ENCODE measurements around the gene SLC1A1.

The SLC1A1 gene

DNA sequence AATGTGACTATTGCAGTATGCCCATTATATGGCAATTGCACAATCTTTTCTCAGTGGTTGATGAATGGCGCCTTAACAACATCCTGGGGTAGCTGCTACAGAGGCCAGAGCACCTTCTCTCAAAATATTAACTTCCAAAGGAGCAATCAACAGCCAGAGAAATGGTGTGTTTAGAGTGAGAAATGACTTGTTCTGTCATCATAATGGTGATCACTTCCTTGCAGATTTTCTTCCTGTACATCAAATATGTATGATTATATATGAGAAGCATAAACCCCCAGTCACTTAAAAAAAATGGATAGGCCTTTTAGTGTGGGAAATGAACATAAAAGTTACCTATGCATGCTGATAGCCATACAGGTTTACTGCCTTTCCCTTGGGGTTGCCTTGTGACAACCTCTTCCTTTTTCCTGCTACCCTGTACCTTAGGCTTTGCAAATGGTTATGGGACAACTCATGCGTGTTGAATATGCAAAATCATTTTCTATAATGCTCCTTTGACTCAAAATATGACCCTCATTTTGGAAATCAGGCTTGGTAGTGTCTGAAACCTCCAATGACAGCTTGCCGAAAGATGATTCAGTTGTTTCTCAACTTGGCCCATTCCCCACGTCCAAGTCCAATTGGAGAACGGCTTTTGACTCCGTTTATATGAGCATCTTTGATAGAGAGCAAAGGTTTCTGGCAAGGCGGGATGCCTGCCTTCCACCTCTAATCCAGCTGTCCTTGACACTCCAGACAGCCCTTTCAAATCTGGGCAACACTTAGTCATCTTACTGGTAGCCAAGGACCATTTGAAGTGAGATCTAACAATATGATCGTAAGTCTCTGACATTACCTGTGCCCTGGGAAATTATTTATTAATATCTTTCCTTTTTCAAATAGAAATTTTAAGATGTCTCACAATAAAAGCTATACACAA lies 69.3 kb downstream of the SLC1A1 start:
- H3K4me3 ChIP-seq (ENCODE audit: low read depth, low read length) = no peak overlapping the region
- DNase-seq (ENCODE audit: low read depth) = no peak
- in situ Hi-C loops (cut with HindIII; ENCODE audit: low sequenced_read_pairs) = no loop called here
- TF ChIP-seq, protein P1, sequence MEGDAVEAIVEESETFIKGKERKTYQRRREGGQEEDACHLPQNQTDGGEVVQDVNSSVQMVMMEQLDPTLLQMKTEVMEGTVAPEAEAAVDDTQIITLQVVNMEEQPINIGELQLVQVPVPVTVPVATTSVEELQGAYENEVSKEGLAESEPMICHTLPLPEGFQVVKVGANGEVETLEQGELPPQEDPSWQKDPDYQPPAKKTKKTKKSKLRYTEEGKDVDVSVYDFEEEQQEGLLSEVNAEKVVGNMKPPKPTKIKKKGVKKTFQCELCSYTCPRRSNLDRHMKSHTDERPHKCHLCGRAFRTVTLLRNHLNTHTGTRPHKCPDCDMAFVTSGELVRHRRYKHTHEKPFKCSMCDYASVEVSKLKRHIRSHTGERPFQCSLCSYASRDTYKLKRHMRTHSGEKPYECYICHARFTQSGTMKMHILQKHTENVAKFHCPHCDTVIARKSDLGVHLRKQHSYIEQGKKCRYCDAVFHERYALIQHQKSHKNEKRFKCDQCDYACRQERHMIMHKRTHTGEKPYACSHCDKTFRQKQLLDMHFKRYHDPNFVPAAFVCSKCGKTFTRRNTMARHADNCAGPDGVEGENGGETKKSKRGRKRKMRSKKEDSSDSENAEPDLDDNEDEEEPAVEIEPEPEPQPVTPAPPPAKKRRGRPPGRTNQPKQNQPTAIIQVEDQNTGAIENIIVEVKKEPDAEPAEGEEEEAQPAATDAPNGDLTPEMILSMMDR (IDR thresholded peaks at IDR 0.05; ENCODE audit: low read depth, low read length, missing control alignments) = no peak

DNA sequence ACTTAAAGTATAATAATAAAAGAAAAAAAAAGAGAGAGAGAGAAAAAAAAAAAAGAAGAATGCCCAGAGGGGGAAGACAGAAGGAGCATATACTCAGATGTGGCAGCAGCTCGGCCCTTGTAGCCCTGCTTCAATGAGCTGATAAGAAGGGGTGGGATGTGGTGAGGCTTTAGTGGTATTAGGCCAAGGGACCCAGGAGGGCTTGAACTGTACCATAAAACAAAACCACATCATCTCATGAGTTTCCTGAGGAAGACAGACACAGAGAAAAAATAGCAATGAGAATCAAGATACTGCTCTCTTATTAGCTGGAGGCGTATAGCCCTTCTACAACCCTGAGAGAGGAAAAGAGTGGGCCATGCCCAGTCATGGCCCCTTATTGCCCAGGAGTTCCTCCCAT lies 72.8 kb downstream of the SLC1A1 start:
- no peak for DNase-seq (ENCODE audit: low read depth)
- no peak overlapping the region for H3K4me3 ChIP-seq (ENCODE audit: low read depth, low read length)
- TF ChIP-seq, protein P1 (IDR thresholded peaks at IDR 0.05; ENCODE audit: low read depth, low read length, missing control alignments) = no peak
- in situ Hi-C loops (cut with HindIII; ENCODE audit: low sequenced_read_pairs) = no loop called here

DNA sequence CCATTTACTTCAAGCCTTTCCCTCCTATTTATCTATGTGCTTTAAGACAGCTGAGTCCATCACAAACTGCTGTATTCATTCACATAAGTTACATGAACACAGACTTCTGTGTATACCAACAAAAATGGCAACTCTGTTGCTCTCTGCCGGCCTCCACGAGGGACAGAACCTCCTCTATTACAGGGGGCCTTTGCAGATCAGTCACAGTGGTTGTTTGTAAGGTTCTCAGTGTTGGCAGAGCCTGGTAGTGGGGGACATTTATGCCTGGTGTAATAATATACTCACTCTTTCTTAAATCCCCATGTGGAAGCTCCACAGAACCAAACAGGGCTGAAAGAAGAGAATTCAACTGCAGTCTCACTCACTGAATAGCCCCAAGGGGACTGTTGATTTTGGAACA lies 76.5 kb downstream of the SLC1A1 start:
- H3K4me3 ChIP-seq (ENCODE audit: low read depth, low read length) = no peak overlapping the region
- TF ChIP-seq, protein P1 (IDR thresholded peaks at IDR 0.05; ENCODE audit: low read depth, low read length, missing control alignments) = no peak
- DNase-seq (ENCODE audit: low read depth) = no peak

DNA sequence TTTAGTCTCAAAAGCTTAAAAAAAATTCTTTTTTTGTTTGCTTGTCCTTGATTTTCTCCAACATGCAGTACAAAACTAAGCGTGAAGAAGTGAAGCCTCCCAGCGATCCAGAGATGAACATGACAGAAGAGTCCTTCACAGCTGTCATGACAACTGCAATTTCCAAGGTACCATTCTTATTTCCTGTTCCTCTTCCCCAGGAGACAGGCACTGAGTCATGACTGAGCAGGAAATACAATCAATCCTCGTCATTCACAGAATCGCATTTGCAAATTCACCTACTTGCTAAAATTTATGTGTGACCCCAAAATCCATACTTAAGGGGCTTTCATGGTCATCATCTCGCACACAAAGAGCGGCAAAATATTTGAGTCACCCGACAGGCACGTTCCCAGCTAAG lies 77.3 kb downstream of the SLC1A1 start:
- TF ChIP-seq, protein P1 (IDR thresholded peaks at IDR 0.05; ENCODE audit: low read depth, low read length, missing control alignments) = no peak
- DNase-seq (ENCODE audit: low read depth) = no peak
- no peak overlapping the region for H3K4me3 ChIP-seq (ENCODE audit: low read depth, low read length)
- in situ Hi-C loops (cut with HindIII; ENCODE audit: low sequenced_read_pairs) = no loop called here

More for the DNA sequence above, 76.5 kb downstream of the SLC1A1 start:
- in situ Hi-C loops (cut with HindIII; ENCODE audit: low sequenced_read_pairs) = no loop called here

DNA sequence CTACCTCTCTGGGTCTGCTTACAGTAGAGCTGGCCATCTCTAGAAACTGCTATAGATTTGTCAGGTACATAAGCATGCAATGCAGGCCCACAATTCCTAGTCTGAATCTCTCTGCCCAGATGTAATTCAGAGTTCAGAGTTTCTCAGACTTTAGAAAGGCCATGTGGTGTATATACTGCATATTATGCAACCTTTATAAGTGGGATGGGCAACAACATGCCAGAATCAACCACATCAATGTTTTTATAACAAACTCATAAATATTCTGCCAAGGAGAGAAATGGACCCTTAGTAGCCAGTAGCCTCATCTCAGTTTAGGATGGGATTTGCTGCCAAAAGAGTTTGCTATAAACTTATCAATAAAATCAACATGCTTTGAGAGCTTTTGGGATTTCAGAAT lies 78.8 kb downstream of the SLC1A1 start:
- no peak overlapping the region for H3K4me3 ChIP-seq (ENCODE audit: low read depth, low read length)
- TF ChIP-seq, protein P1 (IDR thresholded peaks at IDR 0.05; ENCODE audit: low read depth, low read length, missing control alignments) = no peak
- in situ Hi-C loops (cut with HindIII; ENCODE audit: low sequenced_read_pairs) = no loop called here
- no peak for DNase-seq (ENCODE audit: low read depth)

DNA sequence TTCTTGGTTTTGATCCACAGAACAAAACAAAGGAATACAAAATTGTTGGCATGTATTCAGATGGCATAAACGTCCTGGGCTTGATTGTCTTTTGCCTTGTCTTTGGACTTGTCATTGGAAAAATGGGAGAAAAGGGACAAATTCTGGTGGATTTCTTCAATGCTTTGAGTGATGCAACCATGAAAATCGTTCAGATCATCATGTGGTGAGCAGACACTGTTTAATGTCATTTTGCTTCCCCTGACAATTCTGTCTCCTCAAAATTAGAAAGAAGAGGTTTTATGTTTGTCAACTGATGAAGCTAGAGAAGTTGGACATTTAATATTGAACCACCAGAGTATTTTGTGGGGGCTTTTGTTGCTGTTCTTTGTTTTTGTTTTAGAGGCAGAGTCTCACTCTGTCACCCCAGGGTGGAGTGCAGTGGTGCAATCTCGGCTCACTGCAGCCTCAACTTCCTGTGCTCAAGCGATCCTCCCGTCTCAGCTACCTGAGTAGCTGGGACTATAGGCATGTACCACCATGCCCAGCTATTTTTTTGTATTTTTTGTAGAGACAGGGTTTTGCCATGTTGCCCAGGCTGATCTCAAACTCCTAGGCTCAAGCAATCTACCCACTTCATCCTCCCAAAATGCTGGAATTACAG lies 82.0 kb downstream of the SLC1A1 start:
- DNase-seq (ENCODE audit: low read depth) = no peak
- TF ChIP-seq, protein P1 (IDR thresholded peaks at IDR 0.05; ENCODE audit: low read depth, low read length, missing control alignments) = no peak
- in situ Hi-C loops (cut with HindIII; ENCODE audit: low sequenced_read_pairs) = no loop called here

More for the DNA sequence above, 82.0 kb downstream of the SLC1A1 start:
- no peak overlapping the region for H3K4me3 ChIP-seq (ENCODE audit: low read depth, low read length)
